Activated CD4-positive, alpha-beta T cell treated with anti-CD3 and anti-CD28 coated beads, Interleukin-2, amount 50 U/mL, for 48 hours (primary cell): ENCODE results near the gene ATIC.

Experiments used
- DNase-seq, 2 experiments: peaks; one replicate each; pipeline ENCODE4 v3.0.0-alpha.2; 2020

ATIC gene

GRCh38 chr2:215361876-215362561 lies 50.2 kb downstream of the ATIC start:
- no peak for DNase-seq

- no peak for DNase-seq
These were observed 50.7 kb downstream of the ATIC start for GRCh38 chr2:215362562-215362904.

- no peak for DNase-seq
These were observed 51.2 kb downstream of the ATIC start for GRCh38 chr2:215363039-215363438.

- DNase-seq: no peak
These were observed 51.8 kb downstream of the ATIC start for GRCh38 chr2:215363461-215364156.

- no peak for DNase-seq
These were observed 52.6 kb downstream of the ATIC start for GRCh38 chr2:215364157-215365155.

- no peak for DNase-seq
These were observed 53.4 kb downstream of the ATIC start for GRCh38 chr2:215365184-215365658.

GRCh38 chr2:215366440-215367032 lies 54.7 kb downstream of the ATIC start:
- DNase-seq: no peak

GRCh38 chr2:215367662-215368492 lies 56.0 kb downstream of the ATIC start:
- no peak for DNase-seq

GRCh38 chr2:215368493-215368809 lies 56.6 kb downstream of the ATIC start:
- no peak for DNase-seq

GRCh38 chr2:215369181-215369760 lies 57.4 kb downstream of the ATIC start:
- no peak for DNase-seq

- no peak for DNase-seq
These were observed 58.5 kb downstream of the ATIC start for GRCh38 chr2:215370112-215370965.

- DNase-seq: no peak
These were observed 60.3 kb downstream of the ATIC start for GRCh38 chr2:215371915-215372897.

GRCh38 chr2:215372968-215373649 lies 61.2 kb downstream of the ATIC start:
- no peak for DNase-seq

- no peak for DNase-seq
These were observed 62.1 kb downstream of the ATIC start for GRCh38 chr2:215374002-215374401.

GRCh38 chr2:215374642-215375466 lies 63.0 kb downstream of the ATIC start:
- no peak for DNase-seq

GRCh38 chr2:215375467-215375830 lies 63.6 kb downstream of the ATIC start:
- DNase-seq: no peak

- no peak for DNase-seq
These were observed 64.4 kb downstream of the ATIC start for GRCh38 chr2:215376103-215376780.
